Mesenchymal stem cell (in vitro differentiated cells and primary cell): Measurements from ENCODE around the gene PSME1.

ENCODE experiments used
- DNase-seq: peaks from one replicate; pipeline ENCODE4 v3.0.0-alpha.2; 2013
- H2AFZ ChIP-seq: one replicate; pipeline ENCODE4 v1.6.1; 2013; ENCODE audit warnings: low read depth, mild to moderate bottlenecking, control low read depth, inconsistent platforms, low read length, moderate library complexity
- H2AK5ac ChIP-seq: 2 replicates; pipeline ENCODE4 v1.6.1; 2013; ENCODE audit warnings: low read length, moderate library complexity, mild to moderate bottlenecking, inconsistent platforms; ENCODE audit not compliant: severe bottlenecking
- H2BK120ac ChIP-seq: one replicate; pipeline ENCODE4 v1.6.1; 2013; ENCODE audit warnings: low read depth, mild to moderate bottlenecking, inconsistent platforms, low read length, moderate library complexity
- H2BK12ac ChIP-seq, 2 experiments: one replicate each; pipeline ENCODE4 v1.6.1; 2013; ENCODE audit warnings: inconsistent platforms in 2 of 2, low read length in 2 of 2, mild to moderate bottlenecking in 2 of 2, moderate library complexity in 2 of 2, control low read depth in 1 of 2
- H2BK15ac ChIP-seq: one replicate; pipeline ENCODE4 v1.6.1; 2013; ENCODE audit warnings: mild to moderate bottlenecking, low read depth, inconsistent platforms; ENCODE audit not compliant: poor library complexity, severe bottlenecking
- H2BK5ac ChIP-seq: 2 replicates; pipeline ENCODE4 v1.6.1; 2013; ENCODE audit warnings: low read depth, mild to moderate bottlenecking, low read length, control low read depth, inconsistent platforms; ENCODE audit not compliant: poor library complexity, severe bottlenecking
- H3K14ac ChIP-seq, 2 experiments: one replicate each; pipeline ENCODE4 v1.6.1; 2013; ENCODE audit warnings: inconsistent platforms in 2 of 2, low read length in 2 of 2, control low read depth in 1 of 2, mild to moderate bottlenecking in 1 of 2, moderate library complexity in 1 of 2
- H3K18ac ChIP-seq, 2 experiments: one replicate each; pipeline ENCODE4 v1.6.1; 2013; ENCODE audit warnings: inconsistent platforms in 2 of 2, low read length in 2 of 2, control low read depth in 1 of 2, low read depth in 1 of 2, mild to moderate bottlenecking in 1 of 2
- H3K23ac ChIP-seq, 2 experiments: one replicate each; pipeline ENCODE4 v1.6.1; 2013; ENCODE audit warnings: inconsistent platforms in 2 of 2, low read length in 2 of 2, mild to moderate bottlenecking in 2 of 2, moderate library complexity in 2 of 2, control low read depth in 1 of 2
- H3K27ac ChIP-seq: 2 replicates; pipeline ENCODE4 v1.5.1; 2013; ENCODE audit warnings: mild to moderate bottlenecking, moderate library complexity, low read length, control low read depth, inconsistent platforms; ENCODE audit not compliant: poor library complexity, severe bottlenecking
- H3K27me3 ChIP-seq, 2 experiments: 2 replicates each; pipeline versions ENCODE4 v1.6.1 to v1.7.0; 2013; ENCODE audit warnings: low read length in 2 of 2, mild to moderate bottlenecking in 2 of 2, moderate library complexity in 2 of 2, control low read depth in 1 of 2, inconsistent platforms in 1 of 2; ENCODE audit not compliant: control insufficient read depth in 1 of 2, insufficient read depth in 1 of 2
- H3K36me3 ChIP-seq, 2 experiments: 2 replicates each; pipeline versions ENCODE4 v1.6.1 to v1.7.0; 2013; ENCODE audit warnings: low read length in 2 of 2, control low read depth in 1 of 2, inconsistent platforms in 1 of 2, low read depth in 1 of 2, mild to moderate bottlenecking in 1 of 2; ENCODE audit not compliant: insufficient read depth in 2 of 2, control insufficient read depth in 1 of 2
- H3K4ac ChIP-seq, 2 experiments: one replicate each; pipeline ENCODE4 v1.6.1; 2013; ENCODE audit warnings: inconsistent platforms in 2 of 2, low read length in 2 of 2, mild to moderate bottlenecking in 2 of 2, moderate library complexity in 2 of 2, control low read depth in 1 of 2, low read depth in 1 of 2
- H3K4me1 ChIP-seq: 2 replicates; pipeline ENCODE4 v1.6.1; 2013; ENCODE audit warnings: low read depth, low read length, control low read depth; ENCODE audit not compliant: control insufficient read depth, insufficient read depth
- H3K4me2 ChIP-seq: 2 replicates; pipeline ENCODE4 v1.6.1; 2013; ENCODE audit warnings: low read length, mild to moderate bottlenecking, inconsistent platforms; ENCODE audit not compliant: poor library complexity, severe bottlenecking
- H3K4me3 ChIP-seq, 2 experiments: 2 replicates each; pipeline versions ENCODE4 v1.5.1 to v1.7.0; 2013; ENCODE audit warnings: low read length in 2 of 2, mild to moderate bottlenecking in 2 of 2, control low read depth in 1 of 2, low read depth in 1 of 2; ENCODE audit not compliant: insufficient read depth in 1 of 2
- H3K79me1 ChIP-seq: replicated peaks from 2 replicates; pipeline ENCODE4 v1.6.1; 2013; ENCODE audit warnings: mild to moderate bottlenecking, control low read depth, low read length, inconsistent platforms; ENCODE audit not compliant: poor library complexity, severe bottlenecking
- H3K9ac ChIP-seq: 2 replicates; pipeline ENCODE4 v1.7.0; 2013; ENCODE audit warnings: mild to moderate bottlenecking, low read length, moderate library complexity
- H3K9me3 ChIP-seq: 2 replicates; pipeline ENCODE4 v1.7.0; 2013; ENCODE audit warnings: mild to moderate bottlenecking, low read length; ENCODE audit not compliant: control insufficient read depth
- H4K8ac ChIP-seq: one replicate; pipeline ENCODE4 v1.6.1; 2013; ENCODE audit warnings: inconsistent platforms, mild to moderate bottlenecking, low read length, moderate library complexity
- H4K91ac ChIP-seq: one replicate; pipeline ENCODE4 v1.6.1; 2013; ENCODE audit warnings: mild to moderate bottlenecking, low read length, inconsistent platforms
- WGBS: methylation state at CpG from one replicate; pipeline ENCODE4 v1.1.7; 2013; ENCODE audit warnings: mixed read lengths; 5-methylcytosine and 5-hydroxymethylcytosine counted together

Gene PSME1

GRCh38 chr14:24184104-24184970 is 48.3 kb downstream of the PSME1 start:
- H2BK5ac ChIP-seq: no peak overlapping the region
- H3K27me3 ChIP-seq: no peaks in the 10 kb centered on the region
- no peak overlapping the region for H3K18ac ChIP-seq
- no peak overlapping the region for H3K23ac ChIP-seq
- peaks cover 32% of the 10 kb centered on the region for H3K79me1 ChIP-seq
- no peak overlapping the region for H2BK12ac ChIP-seq
- H2BK15ac ChIP-seq: no peak overlapping the region
- 98% methylated on average over 19 of the region's 19 CpGs for WGBS
- no peak overlapping the region for H2AK5ac ChIP-seq
- H4K8ac ChIP-seq: no peak overlapping the region
- H3K27ac ChIP-seq: no peak overlapping the region
- H4K91ac ChIP-seq: no peak overlapping the region
- H3K9me3 ChIP-seq: no peaks in the 10 kb centered on the region
- no peak overlapping the region for H3K9ac ChIP-seq
- H3K4me1 ChIP-seq: peaks cover 20% of the 10 kb centered on the region
- H3K4me3 ChIP-seq: no peak overlapping the region
- no peak overlapping the region for H2BK120ac ChIP-seq
- no peak overlapping the region for H3K4me2 ChIP-seq
- H3K36me3 ChIP-seq: peaks cover 77% of the 10 kb centered on the region in 2 experiments
- H3K4ac ChIP-seq: no peak overlapping the region
- no peak overlapping the region for H2AFZ ChIP-seq
- no peak for DNase-seq
- H3K14ac ChIP-seq: no peak overlapping the region

DNA sequence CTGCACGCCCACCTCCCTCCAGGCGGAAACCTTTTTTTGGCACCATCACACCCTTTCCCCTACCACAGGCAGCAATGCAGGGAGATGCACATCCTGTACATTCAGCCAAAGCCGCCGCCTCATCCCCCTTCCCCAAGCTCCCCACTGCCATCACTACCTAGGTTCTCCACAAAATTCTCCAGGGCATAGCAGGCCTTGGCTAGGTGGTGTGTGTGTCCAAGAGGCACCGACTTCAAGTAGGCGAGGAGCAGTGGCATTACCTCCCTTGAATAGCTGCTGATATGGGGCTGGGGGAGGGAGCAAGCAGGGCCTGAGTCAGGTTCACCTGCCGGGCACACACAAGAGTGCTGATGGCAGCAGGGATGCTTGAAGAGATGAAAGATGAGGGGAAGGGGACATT is 49.0 kb downstream of the PSME1 start:
- 96% methylated on average over 5 of the region's 7 CpGs for WGBS
- H3K4me1 ChIP-seq: peaks cover 14% of the 10 kb centered on the region
- H3K36me3 ChIP-seq: peaks cover 75 to 78% of the 10 kb centered on the region in 2 experiments
- H4K91ac ChIP-seq: no peak overlapping the region
- H2BK15ac ChIP-seq: no peak overlapping the region
- no peak overlapping the region for H3K23ac ChIP-seq
- H2AK5ac ChIP-seq: no peak overlapping the region
- DNase-seq: no peak
- H3K27me3 ChIP-seq: no peaks in the 10 kb centered on the region
- no peak overlapping the region for H2BK12ac ChIP-seq
- no peak overlapping the region for H3K27ac ChIP-seq
- H3K9ac ChIP-seq: no peak overlapping the region
- no peak overlapping the region for H3K18ac ChIP-seq
- H3K4me2 ChIP-seq: no peak overlapping the region
- no peak overlapping the region for H2BK5ac ChIP-seq
- no peak overlapping the region for H4K8ac ChIP-seq
- no peak overlapping the region for H2AFZ ChIP-seq
- H2BK120ac ChIP-seq: no peak overlapping the region
- no peak overlapping the region for H3K14ac ChIP-seq
- peaks cover 32% of the 10 kb centered on the region for H3K79me1 ChIP-seq
- no peak overlapping the region for H3K4me3 ChIP-seq
- no peak overlapping the region for H3K4ac ChIP-seq
- H3K9me3 ChIP-seq: no peaks in the 10 kb centered on the region

GRCh38 chr14:24185741-24186140 is 49.7 kb downstream of the PSME1 start:
- Histone ChIP-seq H3K27me3 (no peaks in the 10 kb centered on the region), H3K79me1 (peaks cover 36% of the 10 kb centered on the region), H3K9me3 (no peaks in the 10 kb centered on the region), H2AK5ac (no peak overlapping the region), H3K36me3 (peaks cover 75 to 78% of the 10 kb centered on the region in 2 experiments), H4K91ac (no peak overlapping the region), H3K27ac (no peak overlapping the region), H3K9ac (no peak overlapping the region), H3K18ac (no peak overlapping the region), H3K4me3 (no peak overlapping the region), H3K4me1 (peaks cover 9% of the 10 kb centered on the region), H2BK15ac (no peak overlapping the region), H3K4me2 (no peak overlapping the region), H2BK120ac (no peak overlapping the region), H3K23ac (no peak overlapping the region), H2BK12ac (no peak overlapping the region), H4K8ac (no peak overlapping the region), H3K14ac (no peak overlapping the region), H2BK5ac (no peak overlapping the region), H3K4ac (no peak overlapping the region), H2AFZ (no peak overlapping the region)
- DNase-seq: no peak
- over 99% methylated on average over 11 of the region's 11 CpGs for WGBS

GRCh38 chr14:24186831-24187538 is 51.0 kb downstream of the PSME1 start:
- Histone ChIP-seq H2BK120ac (no peak overlapping the region), H3K27me3 (no peaks in the 10 kb centered on the region), H3K18ac (no peak overlapping the region), H2BK5ac (no peak overlapping the region), H2BK15ac (no peak overlapping the region), H3K4ac (no peak overlapping the region), H3K4me3 (peak overlapping the region in 1 of 2 experiments; percentile 92), H3K79me1 (peaks cover 36% of the 10 kb centered on the region), H3K9ac (peak overlapping the region; percentile 94), H2BK12ac (no peak overlapping the region), H4K8ac (no peak overlapping the region), H3K4me1 (peaks cover 7% of the 10 kb centered on the region), H3K14ac (no peak overlapping the region), H3K9me3 (no peaks in the 10 kb centered on the region), H3K4me2 (no peak overlapping the region), H2AFZ (no peak overlapping the region), H3K23ac (no peak overlapping the region), H2AK5ac (no peak overlapping the region), H4K91ac (no peak overlapping the region), H3K27ac (no peak overlapping the region), H3K36me3 (peaks cover 67 to 75% of the 10 kb centered on the region in 2 experiments)
- no peak for DNase-seq
- WGBS: 100% methylated on average over 10 of the region's 10 CpGs
